Stimulated activated CD4-positive, alpha-beta T cell treated with anti-CD3 and anti-CD28 coated beads, Interleukin-2, amount 100 ng/mL, for 24 hours (primary cell): ENCODE results near the gene SIGLEC7.

Experiments used
- DNase-seq, 2 donors: peaks; one replicate each; pipeline ENCODE4 v3.0.0-alpha.2; 2020

The SIGLEC7 gene

DNA sequence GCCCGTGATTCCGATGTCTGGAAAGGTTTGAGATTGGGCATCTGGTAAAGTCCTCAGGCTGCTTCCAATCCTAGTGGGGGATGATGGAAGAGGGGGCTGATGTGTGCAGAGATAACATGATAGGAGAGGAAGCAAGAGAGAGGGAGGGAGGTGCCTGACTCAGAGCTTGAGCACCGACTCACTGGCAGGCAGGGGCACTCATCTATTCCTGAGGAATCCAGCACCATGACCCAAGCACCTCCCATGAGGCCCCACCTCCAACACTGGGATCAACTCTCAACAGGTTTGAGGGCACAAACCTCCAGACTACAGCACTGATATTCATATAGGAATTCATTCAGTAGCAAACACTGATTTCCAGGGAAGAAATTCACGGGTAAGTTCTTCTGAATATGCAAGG is 23.0 kb upstream of the SIGLEC7 start:
- DNase-seq: no peak

DNA sequence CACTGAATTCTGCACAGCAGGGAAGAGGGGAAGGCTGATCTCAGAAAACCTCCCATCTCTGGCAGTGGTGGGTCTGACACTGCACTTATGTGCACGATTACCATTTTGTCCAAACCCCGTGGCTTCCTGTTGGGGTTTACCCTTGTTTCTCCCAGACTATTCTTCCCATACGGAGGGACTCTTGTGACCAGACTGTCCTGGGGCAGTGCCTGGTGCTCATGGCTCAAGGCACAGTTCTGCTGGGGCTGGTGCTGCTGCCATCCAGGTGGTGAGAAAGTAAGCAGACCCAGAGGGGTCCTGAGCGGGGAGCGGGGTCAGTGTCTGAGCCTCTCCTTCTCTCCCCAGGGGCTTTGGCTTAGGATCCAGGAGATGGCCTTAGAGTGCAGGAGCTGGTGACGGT is 22.5 kb upstream of the SIGLEC7 start:
- no peak for DNase-seq

- DNase-seq: no peak
Measured at GRCh38 chr19:51120160-51120559, 21.9 kb upstream of the SIGLEC7 start.

- no peak for DNase-seq
Measured at GRCh38 chr19:51121257-51121656, 20.8 kb upstream of the SIGLEC7 start.

DNA sequence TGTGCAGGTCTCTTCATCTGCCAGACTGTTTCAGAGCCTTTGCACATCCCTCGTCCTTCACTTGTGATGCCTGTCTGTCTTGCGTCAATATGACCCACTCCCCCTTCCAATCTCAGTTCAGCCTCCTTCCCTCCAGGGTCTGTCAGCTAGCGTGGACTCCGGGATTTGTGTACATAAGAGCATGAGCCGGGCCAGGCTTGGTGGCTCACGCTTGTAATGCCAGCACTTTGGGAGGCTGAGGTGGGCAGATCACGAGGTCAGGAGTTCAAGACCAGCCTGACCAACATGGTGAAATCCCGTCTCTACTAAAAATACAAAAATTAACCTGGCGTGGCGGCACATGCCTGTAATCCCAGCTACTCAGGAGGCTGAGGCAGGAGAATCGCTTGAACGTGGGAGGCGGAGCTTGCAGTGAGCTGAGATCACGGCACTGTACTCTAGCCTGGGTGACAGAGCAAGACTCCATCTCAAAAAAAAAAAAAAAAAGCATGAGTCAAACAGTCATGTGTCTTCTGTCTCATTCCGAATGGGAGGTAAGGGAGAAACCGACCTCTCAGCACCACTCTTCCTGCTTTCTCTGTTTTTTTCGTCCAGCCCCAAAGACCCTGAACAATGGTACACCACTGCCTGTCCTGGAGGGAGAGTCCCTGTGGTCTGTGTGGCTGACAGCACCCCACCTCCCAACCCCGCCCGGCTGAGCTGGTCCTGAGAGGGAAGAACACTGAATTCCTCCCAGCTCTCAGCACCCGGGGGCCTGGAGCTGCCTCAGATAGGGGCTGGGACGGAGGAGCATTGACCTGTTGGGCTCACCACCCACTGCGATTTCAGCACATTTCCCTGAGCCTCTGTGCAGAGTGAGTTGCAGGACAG is 19.8 kb upstream of the SIGLEC7 start:
- no peak for DNase-seq

DNA sequence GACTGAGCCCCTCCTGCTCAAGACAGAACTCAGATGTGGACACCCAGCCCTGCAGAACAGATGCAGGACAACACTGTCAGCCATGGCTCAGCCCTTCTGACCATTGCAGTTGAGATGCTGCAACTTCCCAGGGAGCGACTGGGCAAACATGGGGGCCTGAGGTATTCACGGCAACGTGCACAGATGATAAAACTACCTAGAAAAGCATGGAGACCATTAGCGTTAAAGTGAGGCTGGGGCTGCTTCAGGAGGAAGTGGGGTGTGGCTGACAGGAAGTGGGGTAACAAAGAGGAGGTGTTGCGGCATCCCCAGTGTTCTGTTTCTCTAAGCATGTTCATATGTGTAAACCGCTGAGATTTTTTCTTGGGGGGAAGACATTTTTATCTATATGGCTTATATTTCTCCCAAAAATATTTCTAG is 18.7 kb upstream of the SIGLEC7 start:
- DNase-seq: peak in 1 of 2 donors; percentile 32

DNA sequence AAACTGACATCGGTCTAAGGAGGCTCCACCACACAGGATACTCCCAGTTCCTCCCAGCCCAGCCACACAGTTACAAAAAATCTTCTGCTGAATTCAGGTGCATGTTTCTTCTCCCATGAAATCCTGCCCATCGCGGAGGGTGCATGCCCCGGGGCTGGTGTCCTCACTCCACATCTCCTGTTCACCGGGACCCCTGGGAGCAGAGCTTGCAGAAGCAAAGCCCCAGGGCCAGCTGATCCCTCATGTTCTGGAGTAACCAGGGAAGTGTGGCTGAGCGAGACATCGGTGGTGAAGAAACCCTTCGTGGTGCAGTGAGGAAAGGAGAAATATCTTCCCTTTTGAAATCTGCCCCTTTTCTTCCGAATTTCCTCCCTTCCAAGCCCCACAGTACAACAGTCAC is 18.3 kb upstream of the SIGLEC7 start:
- no peak for DNase-seq

GRCh38 chr19:51124216-51124615 is 17.9 kb upstream of the SIGLEC7 start:
- DNase-seq: no peak

- DNase-seq: no peak
Measured at GRCh38 chr19:51124729-51125128, 17.4 kb upstream of the SIGLEC7 start, which contains the start of gene SIGLEC9. Gene SIGLEC9 (plus strand): TSS chr19:51124906. CDS start chr19:51124975, 69 bp downstream.

DNA sequence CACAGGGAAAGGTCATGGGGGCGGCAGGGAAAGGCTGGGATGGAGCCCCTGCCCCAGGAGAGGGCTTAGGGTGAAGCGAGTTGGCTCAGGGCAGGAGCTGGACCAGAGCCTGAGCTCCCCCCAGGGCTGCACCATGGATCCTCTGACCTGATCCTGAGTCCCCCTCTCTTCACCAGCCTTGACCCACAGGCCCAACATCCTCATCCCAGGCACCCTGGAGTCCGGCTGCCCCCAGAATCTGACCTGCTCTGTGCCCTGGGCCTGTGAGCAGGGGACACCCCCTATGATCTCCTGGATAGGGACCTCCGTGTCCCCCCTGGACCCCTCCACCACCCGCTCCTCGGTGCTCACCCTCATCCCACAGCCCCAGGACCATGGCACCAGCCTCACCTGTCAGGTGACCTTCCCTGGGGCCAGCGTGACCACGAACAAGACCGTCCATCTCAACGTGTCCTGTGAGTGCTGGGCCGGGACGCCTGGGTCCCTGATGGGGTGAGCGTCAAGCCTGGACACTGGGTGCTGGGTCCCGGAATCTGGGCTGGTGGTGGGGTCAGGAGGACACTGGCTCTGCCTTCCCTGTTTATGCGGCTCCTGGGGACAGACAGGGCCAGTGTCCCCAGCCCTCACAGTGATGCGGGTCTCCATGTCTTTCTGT is 16.6 kb upstream of the SIGLEC7 start:
- no peak for DNase-seq

- DNase-seq: no peak
Measured at GRCh38 chr19:51127032-51127431, 15.1 kb upstream of the SIGLEC7 start.

- no peak for DNase-seq
Measured at GRCh38 chr19:51127755-51128154, 14.3 kb upstream of the SIGLEC7 start.

DNA sequence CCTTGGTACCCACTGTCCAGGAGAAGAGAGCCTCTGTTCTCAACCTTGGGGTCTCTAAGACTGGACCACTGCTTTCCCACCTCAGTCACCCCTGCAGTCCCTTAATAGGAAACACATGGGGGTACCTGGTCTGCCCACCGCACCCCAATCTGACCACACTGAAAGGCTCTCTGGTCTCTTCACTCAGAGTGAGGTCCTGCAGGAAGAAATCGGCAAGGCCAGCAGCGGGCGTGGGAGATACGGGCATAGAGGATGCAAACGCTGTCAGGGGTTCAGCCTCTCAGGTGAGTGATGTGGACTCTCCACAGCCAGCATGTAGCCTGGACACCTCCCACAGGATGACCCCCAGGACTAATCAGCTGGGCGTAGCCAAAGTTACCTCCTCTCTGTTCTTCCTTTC is 13.9 kb upstream of the SIGLEC7 start:
- DNase-seq: no peak

DNA sequence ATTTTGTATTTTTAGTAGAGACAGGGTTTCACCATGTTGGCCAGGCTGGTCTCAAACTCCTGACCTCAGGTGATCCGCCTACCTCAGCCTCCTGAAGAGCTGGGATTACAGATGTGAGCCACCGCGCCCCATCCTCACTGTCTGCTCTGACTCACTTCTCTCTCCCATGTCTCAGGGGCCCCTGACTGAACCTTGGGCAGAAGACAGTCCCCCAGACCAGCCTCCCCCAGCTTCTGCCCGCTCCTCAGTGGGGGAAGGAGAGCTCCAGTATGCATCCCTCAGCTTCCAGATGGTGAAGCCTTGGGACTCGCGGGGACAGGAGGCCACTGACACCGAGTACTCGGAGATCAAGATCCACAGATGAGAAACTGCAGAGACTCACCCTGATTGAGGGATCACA is 12.4 kb upstream of the SIGLEC7 start:
- DNase-seq: no peak

GRCh38 chr19:51131780-51132680 is 10.1 kb upstream of the SIGLEC7 start:
- DNase-seq: peak in 1 of 2 donors; percentile 32

- no peak for DNase-seq
Measured at GRCh38 chr19:51135004-51135403, 7.1 kb upstream of the SIGLEC7 start.

DNA sequence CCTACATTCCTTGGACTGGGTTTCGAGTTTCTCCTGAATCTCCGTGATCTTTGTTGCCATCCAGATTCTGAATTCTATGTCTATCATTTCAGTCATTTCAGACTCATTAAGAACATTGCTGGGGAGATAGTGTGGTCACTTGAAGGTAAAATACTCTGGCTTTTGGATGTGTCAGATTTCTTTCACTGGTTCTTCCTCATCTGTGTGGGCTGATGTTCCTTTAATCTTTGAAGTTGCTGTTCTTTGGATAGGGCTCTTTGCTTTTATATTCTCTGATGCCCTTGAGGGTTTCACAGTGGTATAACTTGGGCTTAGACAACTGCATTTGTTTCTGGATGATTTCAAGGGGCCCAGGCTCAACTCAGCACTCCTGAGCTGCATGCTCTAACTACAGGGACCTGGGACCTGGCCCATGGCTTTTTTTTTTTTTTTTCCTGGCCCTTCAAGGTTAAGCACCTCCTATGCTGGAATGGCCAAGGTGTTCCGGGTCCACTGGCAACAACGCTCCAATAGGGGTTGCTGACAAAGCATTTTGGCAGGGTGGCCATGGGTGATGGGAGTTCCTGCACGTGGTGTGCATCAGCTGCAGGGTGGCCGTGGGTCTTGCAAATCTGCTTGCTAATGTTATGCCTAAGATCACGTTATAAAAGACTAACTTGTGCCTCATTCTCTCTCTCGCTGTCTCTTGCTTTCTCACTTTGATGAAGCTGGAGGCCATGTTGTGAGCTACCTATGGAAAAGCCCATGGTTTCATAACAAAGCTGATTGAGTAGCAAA is 5.9 kb upstream of the SIGLEC7 start:
- no peak for DNase-seq

DNA sequence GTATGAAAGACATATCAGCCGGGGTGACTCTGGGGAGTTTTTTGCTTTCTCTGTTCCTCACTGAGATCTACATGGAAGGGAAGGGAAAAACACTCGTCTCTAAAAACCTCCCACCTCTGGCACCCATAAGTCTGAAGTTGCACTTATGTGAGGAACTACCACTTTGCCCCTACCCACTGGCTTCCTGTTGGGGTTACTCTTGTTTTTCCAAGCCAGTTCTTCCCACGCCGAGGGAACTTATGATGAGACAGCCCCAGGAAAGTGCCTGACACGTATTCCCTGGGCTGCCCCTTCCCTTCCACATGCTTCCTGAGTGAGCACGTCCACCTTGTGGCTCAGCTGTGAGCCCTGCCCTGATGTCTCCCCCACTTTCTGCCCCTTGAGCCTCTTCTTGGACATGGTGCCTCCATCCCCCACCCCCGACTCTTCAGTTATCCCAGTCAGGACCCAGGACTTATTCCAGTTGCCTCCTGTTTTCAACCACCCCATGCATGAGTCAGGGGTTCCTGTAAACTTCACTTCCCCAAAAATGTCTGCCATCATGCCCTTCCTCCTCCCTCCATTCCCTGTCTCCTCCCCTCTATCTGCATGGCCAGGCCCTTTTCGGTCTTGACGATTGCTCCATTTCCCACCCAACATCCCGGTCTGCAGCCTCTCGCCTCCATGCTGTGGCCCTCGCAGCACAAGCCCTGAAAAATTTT is 5.1 kb upstream of the SIGLEC7 start:
- no peak for DNase-seq

DNA sequence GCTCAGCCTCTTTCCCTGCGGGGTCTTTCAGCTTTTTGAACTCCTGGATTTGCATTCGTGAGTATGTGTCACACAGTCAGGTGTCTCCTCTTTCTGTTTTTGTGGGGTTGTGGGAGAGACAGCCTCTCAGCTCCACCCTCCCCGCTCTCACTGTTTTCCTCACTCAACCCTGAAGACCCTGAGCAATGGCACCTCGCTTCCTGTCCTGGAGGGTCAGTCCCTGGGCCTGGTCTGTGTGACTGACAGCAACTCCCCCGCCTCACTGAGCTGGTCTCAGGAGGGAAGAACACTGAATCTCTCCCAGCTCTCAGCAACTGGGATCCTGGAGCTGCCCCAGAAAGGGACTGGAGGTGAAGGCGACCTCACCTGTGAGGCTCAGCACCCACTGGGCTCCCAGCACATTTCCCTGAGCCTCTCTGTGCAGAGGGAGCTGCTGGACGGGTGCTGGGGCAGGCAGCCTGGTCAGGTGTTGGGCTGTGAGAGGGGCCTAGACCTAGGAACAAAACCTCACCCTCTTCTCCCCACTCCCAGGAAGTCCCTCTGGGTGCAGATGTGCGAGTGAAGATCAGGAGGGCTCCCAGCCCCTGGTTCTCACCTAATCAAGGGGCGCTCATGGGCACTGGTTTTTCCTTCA is 4.2 kb upstream of the SIGLEC7 start:
- DNase-seq: no peak

DNA sequence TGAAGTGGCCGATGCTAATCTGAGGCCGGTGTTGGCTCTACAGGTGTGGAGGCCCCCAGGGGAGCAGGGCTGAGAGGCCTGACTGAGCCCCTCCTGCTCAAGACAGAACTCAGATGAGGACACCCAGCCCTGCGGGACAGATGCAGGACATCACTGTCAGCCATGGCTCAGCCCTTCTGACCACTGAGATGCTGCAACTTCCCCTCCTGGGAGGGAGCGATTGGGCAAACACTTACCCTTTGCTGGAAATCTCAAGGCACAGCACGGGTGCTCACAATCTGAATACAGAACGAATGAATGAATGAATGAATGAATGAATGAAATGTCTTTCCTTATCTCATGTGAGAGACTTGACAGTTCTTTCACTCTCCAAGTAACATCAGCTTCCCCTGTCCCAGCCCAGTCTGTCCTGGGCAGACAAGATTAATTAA is 3.5 kb upstream of the SIGLEC7 start:
- no peak for DNase-seq
